GM18868 (cell line): ENCODE results near the gene COG5.
"Not testable (repeated sequence)": the region's sequence is repeated elsewhere in the genome, so short reads cannot be mapped to it uniquely, and the experiment has no call there.

ENCODE experiments used
- ATAC-seq: cut with Tn5 transposase; IDR thresholded peaks from one replicate; pipeline ENCODE4 v1.9.1; 2021; ENCODE audit warnings: mild to moderate bottlenecking, moderate library complexity; ENCODE audit not compliant: unreplicated experiment

The COG5 gene

GRCh38 chr7:107167483-107168232 is 396.1 kb downstream of the COG5 start:
- no peak for ATAC-seq

- ATAC-seq: no peak
Observed at GRCh38 chr7:107166736-107167426, 396.8 kb downstream of the COG5 start.

- no peak for ATAC-seq
Observed at GRCh38 chr7:107165341-107165740, 398.4 kb downstream of the COG5 start.

GRCh38 chr7:107164092-107164491 is 399.6 kb downstream of the COG5 start:
- ATAC-seq: no peak

GRCh38 chr7:107162475-107162874 is 401.2 kb downstream of the COG5 start:
- ATAC-seq: no peak

GRCh38 chr7:107161415-107161814 is 402.3 kb downstream of the COG5 start:
- ATAC-seq: no peak

- ATAC-seq: no peak
Observed at GRCh38 chr7:107160389-107160788, 403.3 kb downstream of the COG5 start.

GRCh38 chr7:107158028-107158427 is 405.7 kb downstream of the COG5 start:
- ATAC-seq: no peak

- ATAC-seq: no peak
Observed at GRCh38 chr7:107157091-107157490, 406.6 kb downstream of the COG5 start.

GRCh38 chr7:107155726-107156125 is 408.0 kb downstream of the COG5 start:
- not testable (repeated sequence) for ATAC-seq

- ATAC-seq: no peak
Observed at GRCh38 chr7:107154826-107155225, 408.9 kb downstream of the COG5 start.

- no peak for ATAC-seq
Observed at GRCh38 chr7:107152011-107152410, 411.7 kb downstream of the COG5 start.
